Thyroid gland (tissue), 4 donors: Measurements from ENCODE around the gene POC1B. TPM values are rescaled to one million over a fixed set of nuclear protein-coding genes. Genes with fewer than 3 reads are reported as not detected.

Experiments used
- DNase-seq, 2 donors: peaks; one replicate each; pipeline ENCODE4 v3.0.0-alpha.2; 2019
- H3K27ac ChIP-seq, 3 donors: fragments of 200-600 bp; sonication (generic); 1 replicate in 2 of 3; 2 replicates in 1 of 3; pipeline ENCODE4 v1.5.1; 2016 to 2019; ENCODE audit warnings: mild to moderate bottlenecking in 1 of 3, moderate library complexity in 1 of 3
- H3K27me3 ChIP-seq: fragments of 200-600 bp; sonication (generic); one replicate; pipeline ENCODE4 v1.5.1; 2019
- H3K36me3 ChIP-seq, 2 donors: fragments of 200-600 bp; sonication (generic); one replicate each; pipeline ENCODE4 v1.5.1; 2016 to 2019
- H3K4me1 ChIP-seq, 2 donors: fragments of 200-600 bp; sonication (generic); one replicate each; pipeline ENCODE4 v1.5.1; 2017 to 2019
- H3K4me3 ChIP-seq, 3 donors: fragments of 200-600 bp; sonication (generic); replicated peaks in 1 of 3; 1 replicate in 2 of 3; 2 replicates in 1 of 3; pipeline ENCODE4 v1.5.1; 2016; ENCODE audit warnings: mild to moderate bottlenecking in 1 of 3
- H3K9me3 ChIP-seq: fragments of 200-600 bp; sonication (generic); one replicate; pipeline ENCODE4 v1.5.1; 2017
- CTCF ChIP-seq, 6 experiments: fragments of 200-600 bp in 3 of 6; fragments of 450-650 bp in 3 of 6; sonication (generic) in 3 of 6; IDR thresholded peaks; one replicate each; pipeline ENCODE4 v1.5.1; 2016 to 2019; ENCODE audit warnings: antibody characterized with exemption in 6 of 6, mild to moderate bottlenecking in 2 of 6, inconsistent platforms in 1 of 6, moderate library complexity in 1 of 6
- POLR2A ChIP-seq, 2 donors: fragments of 450-650 bp; IDR thresholded peaks; one replicate each; pipeline ENCODE4 v1.6.1; 2017; ENCODE audit warnings: antibody characterized with exemption in 2 of 2, mild to moderate bottlenecking in 2 of 2, moderate library complexity in 1 of 2
- WGBS, 2 donors: methylation state at CpG; one replicate each; pipeline ENCODE4 v1.1.5; 2017; 5-methylcytosine and 5-hydroxymethylcytosine counted together
- intact Hi-C: fragments of 100-400 bp; cut with DNase I; formaldehyde crosslinking; loops from one replicate; pipeline ENCODE4 v1.15.1; 2023
- total RNA-seq, 4 donors: library from RNA; depleted of rRNA; stranded (reverse); fragments of >200 nt; gene quantifications; one replicate each; pipeline ENCODE4 v1.2.3, GENCODE V29; 2016

POC1B gene
- total RNA-seq, 4 donors from 2014 or later = 21.2 to 38.3 (median 27.2) TPM

GRCh38 chr12:89390802-89391673 is 134.8 kb downstream of the POC1B start:
- TF ChIP-seq CTCF (IDR thresholded peaks at IDR 0.05) = no peak
- TF ChIP-seq POLR2A (IDR thresholded peaks at IDR 0.05) = no peak
- Histone ChIP-seq H3K36me3 (no peaks in the 10 kb centered on the region), H3K4me3 (no peak overlapping the region), H3K9me3 (no peaks in the 10 kb centered on the region), H3K27ac (no peak overlapping the region), H3K27me3 (no peaks in the 10 kb centered on the region), H3K4me1 (peaks cover 0 to 6% of the 10 kb centered on the region in 2 donors)
- no peak for DNase-seq
- WGBS, 2 donors = 86 to 87% methylated on average over 3 of the region's 3 CpGs
- intact Hi-C loops = no loop called here

- whole genome bisulfite sequencing, 2 donors = 71 to 83% methylated on average over 6 of the region's 6 CpGs
- H3K4me3 ChIP-seq = no peak overlapping the region
- H3K4me1 ChIP-seq = peaks cover 2 to 13% of the 10 kb centered on the region in 2 donors
- no peaks in the 10 kb centered on the region for H3K9me3 ChIP-seq
- no peak for DNase-seq
- TF ChIP-seq POLR2A (IDR thresholded peaks at IDR 0.05) = no peak
- no peak for TF ChIP-seq CTCF (IDR thresholded peaks at IDR 0.05)
- H3K27me3 ChIP-seq = no peaks in the 10 kb centered on the region
- no peaks in the 10 kb centered on the region for H3K36me3 ChIP-seq
- intact Hi-C loops = no loop called here
- H3K27ac ChIP-seq = peak overlapping the region in 1 of 3 donors; percentile 18
Observed at GRCh38 chr12:89389755-89390661, 135.8 kb downstream of the POC1B start.

DNA sequence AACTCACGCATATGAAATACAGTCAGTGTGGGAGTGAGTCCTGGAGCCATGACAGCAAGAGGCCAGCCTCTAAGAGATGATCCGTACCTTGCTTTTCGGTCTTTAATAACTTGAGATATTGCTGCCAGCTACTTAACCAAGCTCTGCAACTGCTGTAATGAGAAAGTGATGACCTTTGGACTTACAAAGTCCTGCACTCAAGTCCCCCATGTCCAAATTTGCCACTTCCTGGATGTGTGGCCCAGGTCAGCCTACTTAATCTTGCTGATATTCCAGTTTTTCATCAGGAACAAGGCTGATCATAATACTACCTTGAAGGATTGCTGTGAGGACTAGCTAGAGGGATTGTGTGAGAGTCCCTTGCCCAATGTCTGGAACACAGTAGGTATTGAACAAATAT is 139.7 kb downstream of the POC1B start:
- TF ChIP-seq CTCF (IDR thresholded peaks at IDR 0.05) = no peak
- TF ChIP-seq POLR2A (IDR thresholded peaks at IDR 0.05) = no peak
- no peaks in the 10 kb centered on the region for H3K9me3 ChIP-seq
- no peaks in the 10 kb centered on the region for H3K27me3 ChIP-seq
- H3K4me3 ChIP-seq = no peak overlapping the region
- no peak overlapping the region for H3K27ac ChIP-seq
- intact Hi-C loops = no loop called here
- WGBS, 2 donors = 73 to 94% methylated on average over 3 of the region's 3 CpGs
- H3K36me3 ChIP-seq = no peaks in the 10 kb centered on the region
- H3K4me1 ChIP-seq = peaks cover 17 to 30% of the 10 kb centered on the region in 2 donors
- no peak for DNase-seq

DNA sequence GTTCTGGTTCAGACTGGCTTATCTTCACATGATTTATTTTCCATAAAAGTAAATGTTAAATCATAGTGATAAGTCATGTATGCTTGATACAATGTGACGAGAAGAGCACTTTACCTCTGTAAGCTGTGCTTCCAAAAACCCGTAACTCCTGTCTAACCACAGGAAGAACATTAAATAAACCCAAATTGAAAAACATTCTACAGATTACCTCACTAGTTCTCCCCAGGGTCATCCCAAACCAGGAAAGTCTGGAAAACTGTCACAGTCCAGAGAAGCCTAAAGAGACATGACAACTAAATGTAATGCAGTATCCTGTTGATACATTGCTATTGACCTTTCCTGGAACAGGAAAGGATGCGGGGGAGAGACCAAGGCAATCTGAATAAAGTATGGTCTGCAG is 141.0 kb downstream of the POC1B start:
- intact Hi-C loops = no loop called here
- DNase-seq = no peak
- 71 to 77% methylated on average over 3 of the region's 3 CpGs for WGBS, 2 donors
- Histone ChIP-seq H3K36me3 (no peaks in the 10 kb centered on the region), H3K27ac (peak overlapping the region; percentile 49 to 88 (median 59)), H3K4me3 (no peak overlapping the region), H3K9me3 (no peaks in the 10 kb centered on the region), H3K27me3 (no peaks in the 10 kb centered on the region), H3K4me1 (peaks cover 17 to 28% of the 10 kb centered on the region in 2 donors)
- TF ChIP-seq CTCF (IDR thresholded peaks at IDR 0.05) = no peak
- TF ChIP-seq POLR2A (IDR thresholded peaks at IDR 0.05) = no peak
